CD4-positive, alpha-beta T cell treated with Interleukin-6 at 100 ng/mL for 8 hours (primary cell): ENCODE results near the gene GNG5.
A peak's percentile ranks its signal among the peaks of the same experiment; 100 is the strongest.
"Not testable (repeated sequence)": the region's sequence is repeated elsewhere in the genome, so short reads cannot be mapped to it uniquely, and the experiment has no call there.

Experiments used
- DNase-seq: peaks from one replicate; pipeline ENCODE4 v3.0.0-alpha.2; 2020; ENCODE audit warnings: mixed read lengths, low spot score

GNG5 gene

GRCh38 chr1:84488107-84488506 lies 18.3 kb downstream of the GNG5 start:
- no peak for DNase-seq

- DNase-seq, result no peak
These were observed 25.1 kb downstream of the GNG5 start for GRCh38 chr1:84481317-84481716.

GRCh38 chr1:84480650-84481049 lies 25.7 kb downstream of the GNG5 start:
- DNase-seq, result no peak

GRCh38 chr1:84479998-84480397 lies 26.4 kb downstream of the GNG5 start:
- DNase-seq, result no peak

GRCh38 chr1:84478876-84479868 lies 27.2 kb downstream of the GNG5 start, which contains the start of gene RPF1:
RPF1 (plus strand) TSS chr1:84479266; CDS start chr1:84479282, 16 bp downstream.
- DNase-seq, result peak; percentile 75

GRCh38 chr1:84476225-84476624 lies 30.2 kb downstream of the GNG5 start:
- DNase-seq, result no peak

- no peak for DNase-seq
These were observed 39.1 kb downstream of the GNG5 start for GRCh38 chr1:84467298-84467697.

GRCh38 chr1:84462118-84462517 lies 44.3 kb downstream of the GNG5 start:
- DNase-seq, result no peak

- DNase-seq, result no peak
These were observed 53.9 kb downstream of the GNG5 start for GRCh38 chr1:84452436-84452835.

- DNase-seq, result no peak
These were observed 55.5 kb downstream of the GNG5 start for GRCh38 chr1:84450910-84451309.

- not testable (repeated sequence) for DNase-seq
These were observed 57.7 kb downstream of the GNG5 start for GRCh38 chr1:84448704-84449103.
